A549 treated with dexamethasone at 1 μM for 4 hours (cell line): ENCODE results near the gene CENPQ. TPM values are rescaled to one million over a fixed set of nuclear protein-coding genes. Genes with fewer than 3 reads are reported as not detected.

Experiments
- total RNA-seq: library from RNA; stranded (reverse); fragments of 200-300 nt; extraction: Qiagen RNA extraction; gene quantifications from 5 replicates; pipeline ENCODE4 v1.2.3, GENCODE V29; 2022

Gene CENPQ
- total RNA-seq = 5.5 to 7.4 TPM (median 5.8 TPM) in 5 replicates

GRCh38 chr6:49462927-49463611 is at the start of gene CENPQ, which contains the start of gene MMUT:
Gene CENPQ, plus strand, starts transcription at chr6:49463370. Its CDS starts 6,807 bp downstream, at chr6:49470177.
Gene MMUT, minus strand, starts transcription at chr6:49463253. Its CDS starts 3,787 bp downstream, at chr6:49459466.

GRCh38 chr6:49499623-49500022 is 36.5 kb downstream of the CENPQ start, which contains the start of gene GLYATL3:
Gene GLYATL3, plus strand, starts transcription at chr6:49499923. Its CDS starts 12,068 bp downstream, at chr6:49511991.

Other genes starting within 250 kb of the CENPQ start
- 6.0 to 7.6 TPM (median 6.4 TPM) in 5 replicates for gene MMUT, start 117 bp upstream of the CENPQ start, total RNA-seq
- not detected in 5 replicates for gene GLYATL3, start 36.6 kb downstream of the CENPQ start, total RNA-seq
- 6.3 to 8.8 TPM (median 7.4 TPM) in 5 replicates for gene C6orf141, start 87.3 kb downstream of the CENPQ start, total RNA-seq
- 0.07 TPM in 1 of 5 replicates, not detected in the others for gene RHAG, start 173.5 kb downstream of the CENPQ start, total RNA-seq